ENCODE data around the gene TOP2A.
"Not testable (repeated sequence)": the region's sequence is repeated elsewhere in the genome, so short reads cannot be mapped to it uniquely, and the experiment has no call there.

TOP2A gene

DNA sequence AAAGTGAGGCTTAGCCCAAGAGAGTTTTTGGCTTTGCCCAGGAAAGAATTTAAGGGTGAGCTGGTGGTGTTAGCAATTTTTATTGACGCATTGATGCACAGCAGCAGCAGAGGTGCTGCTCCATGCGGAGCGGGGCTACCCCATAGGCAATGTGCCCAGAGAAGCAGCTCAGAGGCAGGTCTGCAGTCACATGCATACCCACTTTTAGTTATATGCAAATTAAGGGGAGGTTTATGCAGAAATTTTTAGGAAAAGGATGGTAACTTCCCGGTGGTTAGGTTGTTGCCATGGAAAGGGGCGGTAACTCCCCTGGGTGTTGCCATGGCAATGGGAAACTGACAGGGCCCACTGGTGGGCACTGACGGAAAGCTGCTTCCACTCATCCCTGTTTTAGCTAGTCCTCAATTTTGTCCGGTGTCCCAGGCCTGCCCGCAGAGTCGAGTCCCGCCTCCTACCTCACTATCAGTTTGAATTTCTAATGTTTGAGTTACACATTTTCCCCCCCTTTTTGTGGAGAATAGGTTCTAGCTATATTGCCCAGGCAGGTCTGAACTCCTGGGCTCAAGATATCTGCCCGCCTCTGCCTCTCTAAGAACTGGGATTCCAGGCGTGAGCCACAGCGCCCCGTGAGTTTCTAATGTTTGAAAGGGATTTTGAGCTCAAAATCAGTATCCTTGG, 42.7 kb downstream of the TOP2A start:
- DNase-seq = no peak

GRCh38 chr17:40373999-40374398, 43.7 kb downstream of the TOP2A start:
- no peak for DNase-seq

- DNase-seq = no peak
Measured at GRCh38 chr17:40373324-40373723, 44.4 kb downstream of the TOP2A start.

- DNase-seq = not testable (repeated sequence)
Measured at GRCh38 chr17:40372644-40373043, 45.1 kb downstream of the TOP2A start.

GRCh38 chr17:40372031-40372430, 45.7 kb downstream of the TOP2A start:
- DNase-seq = no peak

DNA sequence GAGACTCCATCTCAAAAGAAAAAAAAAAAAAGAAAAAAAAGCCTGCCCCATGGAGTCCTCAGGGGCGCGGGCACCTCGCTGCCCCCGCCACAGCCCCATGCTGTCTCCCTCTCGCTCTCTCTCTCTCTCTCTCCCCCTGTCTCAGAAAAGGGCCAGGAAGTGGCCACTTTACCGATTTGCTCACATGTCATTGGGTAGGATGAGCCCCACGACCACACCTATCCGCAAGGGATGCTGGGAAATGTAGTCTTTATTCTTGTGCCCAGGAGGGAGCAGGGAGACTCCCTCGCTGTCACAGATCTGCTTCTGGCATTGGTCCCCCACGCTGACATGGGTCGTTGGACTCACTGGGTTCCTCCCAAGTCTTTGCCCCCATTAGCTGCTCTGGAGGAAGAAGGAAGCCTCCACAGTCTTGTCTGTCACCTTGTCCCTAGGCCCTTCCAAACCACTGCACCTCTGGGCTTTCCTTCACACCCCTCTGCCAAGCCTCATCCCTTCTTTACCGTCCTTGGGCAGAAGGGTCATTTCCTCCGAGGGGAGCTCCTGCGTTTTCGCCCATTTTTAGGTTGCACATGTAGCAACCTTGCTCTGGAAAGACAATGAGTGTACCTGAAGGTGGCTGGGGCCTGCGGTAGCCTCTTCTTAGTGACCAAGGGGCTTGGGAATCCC, 46.3 kb downstream of the TOP2A start:
- DNase-seq = peak; percentile 30 to 69

- no peak for DNase-seq
Measured at GRCh38 chr17:40369923-40370322, 47.8 kb downstream of the TOP2A start.

- not testable (repeated sequence) for DNase-seq
Measured at GRCh38 chr17:40367728-40368127, 50.0 kb downstream of the TOP2A start.

- DNase-seq = no peak
Measured at GRCh38 chr17:40366861-40367518, 50.7 kb downstream of the TOP2A start.

DNA sequence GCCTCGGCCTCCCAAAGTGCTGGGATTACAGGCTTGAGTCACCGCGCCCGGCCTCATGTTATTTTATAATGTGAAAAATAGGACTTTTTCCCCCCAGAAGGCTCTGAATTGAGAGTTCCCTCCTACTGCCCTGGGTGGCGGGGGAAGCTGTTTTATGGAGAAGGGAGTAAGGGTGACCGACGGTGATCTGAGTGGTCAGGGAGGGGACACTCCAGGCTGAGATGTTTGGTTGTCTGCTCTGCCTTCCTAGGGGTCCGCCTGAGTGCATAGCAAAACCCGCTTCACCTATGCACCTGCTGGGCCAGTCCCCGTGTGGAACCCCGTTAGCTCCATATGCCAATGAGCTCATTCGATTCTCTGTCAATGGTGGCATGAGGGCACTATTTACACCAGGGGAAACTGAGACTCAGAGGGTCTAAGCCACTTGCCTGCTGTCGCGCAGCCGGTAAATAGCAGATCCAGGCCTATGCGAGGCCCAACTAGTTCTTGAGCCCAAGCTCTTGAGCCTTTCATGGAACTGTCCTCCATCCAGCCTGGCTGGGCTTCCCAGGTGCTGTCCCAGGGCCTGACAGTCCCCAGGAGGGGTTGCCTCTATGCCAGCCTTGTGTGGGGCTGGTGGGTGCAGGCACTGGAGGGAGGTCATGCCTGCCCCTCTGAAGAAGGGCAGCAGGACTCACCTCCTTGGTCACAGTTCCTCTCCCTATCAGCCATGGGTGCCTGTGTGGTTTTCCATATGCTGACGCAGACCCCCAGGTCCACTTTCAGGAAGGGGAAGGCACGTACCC, 51.4 kb downstream of the TOP2A start:
- DNase-seq = no peak

DNA sequence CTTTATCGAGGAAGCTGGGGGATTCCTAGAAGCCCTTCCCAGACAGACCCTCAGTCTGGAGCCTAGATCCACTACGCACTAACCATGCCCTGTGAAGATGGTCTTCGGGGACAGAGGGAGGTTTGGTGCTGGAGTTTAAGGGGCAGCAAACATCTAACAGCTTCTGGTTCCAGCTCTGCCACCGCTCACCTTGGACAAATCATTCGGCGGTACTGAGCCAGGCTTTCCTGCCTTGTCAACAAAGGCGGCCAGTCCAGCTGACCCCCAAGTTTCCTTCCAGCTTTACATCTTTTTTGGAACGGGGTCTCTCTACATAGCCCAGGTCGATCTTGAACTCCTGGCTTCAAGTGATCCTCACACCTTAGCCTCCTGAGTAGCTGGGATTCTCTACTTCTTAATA, 52.8 kb downstream of the TOP2A start:
- DNase-seq = no peak

GRCh38 chr17:40364121-40364861, 53.4 kb downstream of the TOP2A start, which contains the start of gene GJD3:
Gene GJD3 (minus strand): TSS chr17:40364737. CDS start chr17:40363815, 922 bp downstream.
- DNase-seq = no peak

DNA sequence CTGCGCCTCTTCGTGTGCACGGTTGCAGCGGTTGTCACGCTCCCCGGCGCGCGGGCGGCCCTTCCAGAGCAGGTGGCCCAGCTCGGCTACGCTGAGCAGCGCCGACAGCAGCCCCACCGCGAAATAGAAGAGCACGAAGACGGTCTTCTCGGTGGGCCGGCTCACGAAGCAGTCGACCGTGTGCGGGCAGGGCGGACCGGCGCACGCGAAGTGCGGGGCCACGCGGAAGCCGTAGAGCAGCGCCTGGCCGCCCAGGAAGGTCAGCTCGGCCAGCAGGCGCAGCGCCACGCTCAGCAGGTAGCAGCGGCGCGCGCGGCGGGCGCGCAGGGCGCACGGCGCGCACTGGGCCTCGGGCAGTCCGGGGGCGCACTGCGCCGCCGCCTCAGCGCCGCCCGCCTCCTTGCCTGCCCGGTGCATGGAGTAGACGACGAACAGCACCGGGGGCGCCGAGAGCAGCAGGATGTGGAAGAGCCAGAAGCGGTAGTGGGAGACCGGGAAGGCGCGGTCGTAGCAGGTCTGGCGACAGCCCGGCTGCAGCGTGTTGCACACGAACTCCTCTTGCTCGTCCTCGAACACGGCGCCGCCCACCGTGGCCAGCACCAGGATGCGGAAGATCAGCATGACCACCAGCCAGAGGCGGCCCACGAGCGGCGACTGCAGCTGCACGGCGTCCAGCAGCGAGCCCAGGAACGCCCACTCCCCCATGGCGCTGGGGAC, 54.4 kb downstream of the TOP2A start:
- no peak for DNase-seq

DNA sequence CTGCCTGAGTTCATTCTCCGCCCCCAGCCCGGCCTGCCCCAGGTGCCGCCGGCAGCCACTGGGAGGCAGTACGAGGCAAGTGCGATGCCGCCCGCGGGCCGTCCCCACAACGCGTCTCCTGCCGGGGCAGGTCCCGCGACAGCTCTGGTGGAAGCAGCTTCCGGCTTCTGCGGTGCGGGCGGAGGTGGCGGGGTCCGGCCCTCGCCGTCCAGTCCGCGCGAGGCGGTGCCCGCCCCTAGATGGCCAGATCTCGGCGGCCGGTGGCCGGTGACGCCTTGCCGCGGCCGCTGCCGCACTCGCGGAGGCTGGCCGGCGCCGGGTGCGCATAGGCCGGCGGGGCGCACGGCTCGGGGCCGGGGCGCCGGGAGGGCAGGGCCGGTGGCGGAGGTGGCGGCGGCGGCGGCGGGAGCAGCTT, 55.0 kb downstream of the TOP2A start:
- DNase-seq = peak; percentile 72 to 79

GRCh38 chr17:40361925-40362695, 55.6 kb downstream of the TOP2A start:
- no peak for DNase-seq

DNA sequence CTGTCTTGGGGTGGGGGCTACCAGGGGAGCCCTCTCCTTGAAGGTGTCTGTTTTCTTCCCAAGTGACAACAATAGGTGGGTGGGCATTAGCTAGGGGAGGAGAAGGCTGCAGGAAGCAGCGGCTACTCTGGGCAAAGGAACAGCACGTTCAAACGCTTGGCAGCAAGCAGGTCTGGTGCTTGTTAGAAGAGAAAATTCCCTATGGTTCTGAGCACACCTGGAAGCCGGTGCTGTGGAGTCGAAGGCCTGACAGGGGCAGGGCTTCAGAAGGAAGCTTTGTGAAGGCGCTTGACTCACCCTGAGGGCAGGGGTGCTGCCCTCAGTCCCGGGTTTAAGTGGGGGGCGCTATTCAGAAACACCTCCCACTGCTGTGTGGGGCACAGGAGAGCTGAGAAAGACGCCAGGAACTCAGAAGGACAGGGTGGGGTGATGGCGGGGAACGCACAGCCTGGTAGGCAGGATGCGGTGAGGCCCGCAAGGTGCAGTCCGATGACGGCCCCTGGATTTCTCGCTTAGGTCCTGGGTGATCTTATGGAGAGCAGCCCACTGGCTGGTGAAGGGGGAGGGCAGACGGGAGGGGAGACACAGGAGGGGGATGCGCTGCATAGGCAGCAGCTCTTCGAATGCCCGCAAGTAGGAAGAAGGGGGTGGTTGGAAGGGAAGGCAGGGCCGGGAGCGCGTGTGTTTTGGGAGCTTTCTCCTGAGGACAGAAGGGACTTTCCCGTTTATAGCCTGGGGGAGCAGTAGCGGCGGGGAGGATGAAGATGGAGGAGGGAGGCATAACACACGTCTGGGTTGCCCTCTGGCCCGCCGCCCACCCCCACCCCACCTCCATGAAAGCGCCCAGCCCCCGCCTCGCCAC, 56.4 kb downstream of the TOP2A start:
- no peak for DNase-seq

GRCh38 chr17:40360091-40360490, 57.6 kb downstream of the TOP2A start:
- DNase-seq = no peak

DNA sequence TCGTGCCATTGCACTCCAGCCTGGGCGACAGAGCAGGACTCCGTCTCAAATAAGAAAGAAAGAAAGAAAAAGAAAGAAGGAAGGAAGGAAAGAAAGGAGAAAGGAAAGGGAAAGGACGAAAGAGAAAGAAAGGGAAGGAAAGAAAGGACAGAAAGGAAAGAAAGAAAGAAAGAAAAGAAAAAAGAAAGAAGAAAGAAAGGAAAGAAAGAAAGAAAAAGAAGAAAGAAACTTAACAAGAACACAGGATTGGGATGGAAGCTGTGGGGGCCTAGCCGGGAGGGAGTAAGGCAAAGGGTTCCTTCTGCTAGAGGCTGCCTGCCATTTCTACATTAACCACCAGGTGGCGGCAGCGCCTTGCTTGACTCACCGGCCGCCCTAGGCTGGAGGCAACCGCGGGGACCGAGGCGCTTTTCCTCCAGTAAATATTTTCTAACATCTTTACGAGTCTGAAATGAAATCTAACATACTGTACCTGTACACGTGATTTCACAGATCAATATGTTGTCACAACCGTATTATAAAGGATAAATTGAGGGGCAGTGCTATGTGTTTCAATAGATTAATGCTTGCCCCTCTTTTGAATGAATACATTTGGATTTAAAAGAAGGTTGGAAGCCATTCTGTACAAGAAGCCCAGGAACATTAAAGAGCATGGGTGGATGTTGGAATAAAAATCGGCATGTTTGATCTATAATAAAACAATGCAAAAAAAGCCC, 59.2 kb downstream of the TOP2A start:
- DNase-seq = peak; percentile 86 to 90

All from CD4-positive, alpha-beta T cell treated with Interferon alpha-2 for 1 hour (primary cell).